ENCODE measurements around the gene CACFD1. TPM values are rescaled to one million over a fixed set of nuclear protein-coding genes. Genes with fewer than 3 reads are reported as not detected.
"Not testable (repeated sequence)": the region's sequence is repeated elsewhere in the genome, so short reads cannot be mapped to it uniquely, and the experiment has no call there.

Gene CACFD1
- total RNA-seq, 2 experiments from 2014 or later = 1.3 to 1.4 TPM

DNA sequence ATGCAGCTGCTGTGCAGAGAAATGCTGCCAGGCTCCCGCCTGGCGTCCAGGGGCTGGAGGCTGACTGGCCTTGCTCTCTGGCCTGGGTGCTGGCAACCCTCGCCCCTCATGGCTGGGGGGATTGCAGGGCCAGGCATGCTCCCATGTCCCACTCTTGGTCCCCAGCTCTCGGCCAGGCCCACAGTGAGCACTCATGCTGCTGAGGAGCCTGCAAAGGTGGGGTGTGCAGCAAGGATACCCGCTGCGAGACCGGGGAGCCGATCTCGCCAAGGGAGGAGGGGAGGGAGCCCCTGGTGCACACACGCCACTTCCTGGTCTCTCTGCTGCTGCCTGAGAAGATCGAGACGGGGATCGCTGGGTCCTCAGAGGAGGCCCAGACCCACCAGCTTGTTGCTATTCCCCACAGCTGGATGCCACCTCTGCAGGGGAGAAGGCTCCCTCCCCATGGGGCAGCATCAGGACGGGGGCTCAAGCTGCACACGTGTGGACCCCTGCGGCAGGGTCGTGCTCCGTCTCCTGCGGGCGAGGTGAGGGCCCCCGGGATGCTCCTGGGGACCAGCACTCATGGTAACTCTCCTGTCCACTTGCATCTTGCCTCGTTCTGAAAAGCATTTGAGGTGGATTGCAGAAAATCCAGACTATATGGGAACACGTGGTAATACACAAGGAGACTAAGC is 14.3 kb upstream of the CACFD1 start:
- H3K9me3 Mint-ChIP-seq = no peaks in the 10 kb centered on the region
- no peak for DNase-seq
- H3K36me3 Mint-ChIP-seq (ENCODE audit: low read depth) = no peaks in the 10 kb centered on the region
- H3K27me3 Mint-ChIP-seq = no peaks in the 10 kb centered on the region
- ChIA-PET POLR2A (no interaction called here), CTCF (no interaction called here)
- no peaks in the 10 kb centered on the region for H3K4me1 Mint-ChIP-seq (ENCODE audit: low read depth)
- H3K27ac Mint-ChIP-seq = no peak overlapping the region
- ATAC-seq = no peak
- TF ChIP-seq, protein P1, sequence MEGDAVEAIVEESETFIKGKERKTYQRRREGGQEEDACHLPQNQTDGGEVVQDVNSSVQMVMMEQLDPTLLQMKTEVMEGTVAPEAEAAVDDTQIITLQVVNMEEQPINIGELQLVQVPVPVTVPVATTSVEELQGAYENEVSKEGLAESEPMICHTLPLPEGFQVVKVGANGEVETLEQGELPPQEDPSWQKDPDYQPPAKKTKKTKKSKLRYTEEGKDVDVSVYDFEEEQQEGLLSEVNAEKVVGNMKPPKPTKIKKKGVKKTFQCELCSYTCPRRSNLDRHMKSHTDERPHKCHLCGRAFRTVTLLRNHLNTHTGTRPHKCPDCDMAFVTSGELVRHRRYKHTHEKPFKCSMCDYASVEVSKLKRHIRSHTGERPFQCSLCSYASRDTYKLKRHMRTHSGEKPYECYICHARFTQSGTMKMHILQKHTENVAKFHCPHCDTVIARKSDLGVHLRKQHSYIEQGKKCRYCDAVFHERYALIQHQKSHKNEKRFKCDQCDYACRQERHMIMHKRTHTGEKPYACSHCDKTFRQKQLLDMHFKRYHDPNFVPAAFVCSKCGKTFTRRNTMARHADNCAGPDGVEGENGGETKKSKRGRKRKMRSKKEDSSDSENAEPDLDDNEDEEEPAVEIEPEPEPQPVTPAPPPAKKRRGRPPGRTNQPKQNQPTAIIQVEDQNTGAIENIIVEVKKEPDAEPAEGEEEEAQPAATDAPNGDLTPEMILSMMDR (IDR thresholded peaks at IDR 0.05) = no peak
- intact Hi-C loops (cut with micrococcal nuclease) = no loop called here
- H3K4me3 Mint-ChIP-seq = no peak overlapping the region

DNA sequence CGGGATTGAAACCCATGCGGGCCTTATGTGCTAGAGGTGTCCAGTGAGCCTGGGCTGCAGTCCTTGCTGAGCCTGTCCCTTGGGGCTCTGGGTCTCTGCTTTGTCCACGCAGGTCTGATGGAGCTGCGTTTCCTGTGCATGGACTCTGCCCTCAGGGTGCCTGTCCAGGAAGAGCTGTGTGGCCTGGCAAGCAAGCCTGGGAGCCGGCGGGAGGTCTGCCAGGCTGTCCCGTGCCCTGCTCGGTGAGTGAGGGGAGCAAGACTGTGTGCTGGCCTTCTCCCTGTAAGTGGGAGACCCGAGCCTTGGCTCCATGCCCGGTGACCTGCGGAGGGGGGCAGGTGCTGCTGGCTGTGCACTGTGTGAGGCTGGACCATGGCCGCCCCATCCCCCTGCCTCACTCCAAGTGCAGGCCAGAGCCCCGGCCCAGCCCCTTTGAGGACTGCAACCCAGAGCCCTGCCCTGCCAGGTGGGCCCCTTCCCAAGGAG is 11.2 kb upstream of the CACFD1 start:
- H3K36me3 Mint-ChIP-seq (ENCODE audit: low read depth) = no peaks in the 10 kb centered on the region

DNA sequence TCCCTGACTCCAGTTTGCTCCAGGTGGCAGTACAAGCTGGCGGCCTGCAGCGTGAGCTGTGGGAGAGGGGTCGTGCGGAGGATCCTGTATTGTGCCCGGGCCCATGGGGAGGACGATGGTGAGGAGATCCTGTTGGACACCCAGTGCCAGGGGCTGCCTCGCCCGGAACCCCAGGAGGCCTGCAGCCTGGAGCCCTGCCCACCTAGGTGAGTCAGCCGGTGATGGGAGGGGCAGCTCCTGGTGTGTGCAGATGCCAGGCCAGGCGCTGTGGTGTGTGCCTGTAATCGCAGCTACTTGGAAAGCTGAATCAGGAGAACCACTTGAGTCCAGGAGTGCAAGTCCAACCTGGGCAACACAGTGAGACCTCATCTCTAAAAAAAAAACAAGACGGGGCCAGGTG is 10.0 kb upstream of the CACFD1 start:
- no peak overlapping the region for H3K27ac Mint-ChIP-seq
- TF ChIP-seq, protein P1 (IDR thresholded peaks at IDR 0.05) = no peak
- ChIA-PET POLR2A (no interaction called here), CTCF (no interaction called here)
- H3K9me3 Mint-ChIP-seq = no peaks in the 10 kb centered on the region
- H3K27me3 Mint-ChIP-seq = no peaks in the 10 kb centered on the region
- ATAC-seq (no peak), DNase-seq (no peak)
- H3K4me3 Mint-ChIP-seq = no peak overlapping the region
- intact Hi-C loops (cut with micrococcal nuclease) = no loop called here
- no peaks in the 10 kb centered on the region for H3K36me3 Mint-ChIP-seq (ENCODE audit: low read depth)
- no peaks in the 10 kb centered on the region for H3K4me1 Mint-ChIP-seq (ENCODE audit: low read depth)

More for the DNA sequence above, 11.2 kb upstream of the CACFD1 start:
- ATAC-seq (no peak), DNase-seq (no peak)
- no peak overlapping the region for H3K27ac Mint-ChIP-seq
- no peaks in the 10 kb centered on the region for H3K9me3 Mint-ChIP-seq
- intact Hi-C loops (cut with micrococcal nuclease) = no loop called here
- ChIA-PET CTCF (no interaction called here), POLR2A (no interaction called here)
- no peak overlapping the region for H3K4me3 Mint-ChIP-seq
- no peaks in the 10 kb centered on the region for H3K27me3 Mint-ChIP-seq
- TF ChIP-seq, protein P1 (IDR thresholded peaks at IDR 0.05) = no peak
- H3K4me1 Mint-ChIP-seq (ENCODE audit: low read depth) = no peaks in the 10 kb centered on the region

DNA sequence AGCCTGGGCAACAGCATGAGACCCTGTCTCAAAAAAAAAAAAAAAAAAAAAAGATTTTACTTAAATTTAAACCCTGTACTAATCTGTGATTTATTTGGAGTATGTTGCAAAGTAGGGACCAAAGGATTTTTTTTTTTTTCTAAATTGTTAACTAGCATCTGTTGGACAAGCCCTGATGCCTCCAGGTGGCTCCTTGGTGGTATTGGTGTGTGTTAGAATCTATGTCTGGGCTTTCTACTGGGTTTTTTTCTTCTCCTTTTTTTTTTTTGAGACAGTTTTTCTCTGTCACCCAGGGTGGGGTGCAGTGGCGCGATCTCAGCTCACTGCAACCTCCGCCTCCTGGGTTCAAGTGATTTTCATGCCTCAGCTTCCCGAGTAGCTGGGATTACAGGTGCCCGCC is 7.9 kb upstream of the CACFD1 start:
- intact Hi-C loops (cut with micrococcal nuclease); ATAC-seq; H3K4me3 Mint-ChIP-seq; POLR2A ChIA-PET; H3K27ac Mint-ChIP-seq; DNase-seq; H3K36me3 Mint-ChIP-seq (ENCODE audit: low read depth); H3K9me3 Mint-ChIP-seq; H3K4me1 Mint-ChIP-seq (ENCODE audit: low read depth); CTCF ChIA-PET; H3K27me3 Mint-ChIP-seq: not testable (repeated sequence)

DNA sequence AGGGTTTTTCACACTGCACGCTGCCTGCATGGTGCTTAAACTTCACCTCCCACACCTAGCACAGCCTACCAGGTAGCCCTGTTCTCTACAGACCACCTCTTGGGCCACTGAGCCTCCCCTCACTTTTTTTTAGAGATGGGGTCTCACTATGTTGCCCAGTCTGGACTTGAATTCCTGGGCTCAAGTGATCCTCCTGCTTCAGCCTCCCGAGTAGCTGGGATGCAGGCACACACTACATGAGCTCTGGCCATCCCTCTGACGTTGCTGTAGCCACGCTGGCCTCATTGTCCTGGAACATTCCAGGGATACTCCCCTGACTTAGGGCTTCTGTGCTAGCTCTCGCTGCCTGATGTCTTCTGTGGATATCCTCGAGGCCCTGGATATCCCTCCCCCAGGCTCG is 7.2 kb upstream of the CACFD1 start:
- no peak for DNase-seq
- Mint-ChIP-seq H3K27ac (no peak overlapping the region), H3K4me3 (no peak overlapping the region), H3K36me3 (ENCODE audit: low read depth) (no peaks in the 10 kb centered on the region), H3K27me3 (no peaks in the 10 kb centered on the region), H3K9me3 (no peaks in the 10 kb centered on the region), H3K4me1 (ENCODE audit: low read depth) (no peaks in the 10 kb centered on the region)
- no peak for ATAC-seq
- TF ChIP-seq, protein P1 (IDR thresholded peaks at IDR 0.05) = no peak
- ChIA-PET CTCF (no interaction called here), POLR2A (no interaction called here)
- intact Hi-C loops (cut with micrococcal nuclease) = no loop called here

All from activated CD8-positive, alpha-beta T cell treated with anti-CD3 and anti-CD28 coated beads for 36 hours (primary cell).